GM12872 (cell line): ENCODE data around the gene FHOD1.

Experiments used
- CTCF ChIP-seq: IDR thresholded peaks from 3 replicates; pipeline ENCODE4 v1.5.1; 2011; ENCODE audit warnings: low read depth, mild to moderate bottlenecking, low read length, moderate library complexity; ENCODE audit not compliant: insufficient read depth

Gene FHOD1

GRCh38 chr16:67206129-67206837 is 41.0 kb downstream of the FHOD1 start:
- TF ChIP-seq CTCF = no peak

GRCh38 chr16:67204076-67204475 is 43.2 kb downstream of the FHOD1 start:
- no peak for TF ChIP-seq CTCF

GRCh38 chr16:67202956-67203493 is 44.3 kb downstream of the FHOD1 start:
- no peak for TF ChIP-seq CTCF

GRCh38 chr16:67202426-67202825 is 44.9 kb downstream of the FHOD1 start:
- no peak for TF ChIP-seq CTCF

GRCh38 chr16:67201411-67202345 is 45.6 kb downstream of the FHOD1 start:
- TF ChIP-seq CTCF = no peak

GRCh38 chr16:67200491-67200890 is 46.8 kb downstream of the FHOD1 start:
- TF ChIP-seq CTCF = no peak

- TF ChIP-seq CTCF = no peak
Observed at GRCh38 chr16:67199808-67200198, 47.5 kb downstream of the FHOD1 start.
